ENCODE results near the gene GNG8. TPM values are rescaled to one million over a fixed set of nuclear protein-coding genes. Genes with fewer than 3 reads are reported as not detected.

GNG8 gene
- not detected in 2 replicates for total RNA-seq (2014; rRNA removed; shearing (Covaris generic))

- DNase-seq (ENCODE audit: low read depth), result no peak
Observed at GRCh38 chr19:46635920-46636761, at the start of gene GNG8. GNG8 (minus strand) TSS chr19:46636202; CDS start chr19:46634682, 1,520 bp downstream.

DNA sequence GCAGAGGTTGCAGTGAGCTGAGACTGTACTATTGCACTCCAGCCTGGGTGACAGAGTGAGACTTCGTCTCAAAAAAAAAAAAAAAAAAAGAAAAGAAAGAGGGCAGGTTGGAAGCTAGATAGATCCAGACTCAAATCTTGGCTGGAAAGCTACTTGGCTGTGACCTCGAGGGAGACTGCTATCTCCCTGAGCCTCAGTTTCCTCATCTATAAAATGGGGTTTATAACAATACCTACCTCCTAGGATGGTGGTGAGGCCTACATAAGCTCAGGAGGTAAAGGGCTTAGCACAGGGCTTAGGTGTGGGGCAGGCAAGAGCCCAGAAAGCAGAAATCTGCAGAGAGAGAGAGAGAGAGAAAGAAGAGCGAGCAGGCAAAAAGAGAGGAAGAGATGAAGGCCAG, 49.2 kb upstream of the GNG8 start:
- no peak for DNase-seq (ENCODE audit: low read depth)

DNA sequence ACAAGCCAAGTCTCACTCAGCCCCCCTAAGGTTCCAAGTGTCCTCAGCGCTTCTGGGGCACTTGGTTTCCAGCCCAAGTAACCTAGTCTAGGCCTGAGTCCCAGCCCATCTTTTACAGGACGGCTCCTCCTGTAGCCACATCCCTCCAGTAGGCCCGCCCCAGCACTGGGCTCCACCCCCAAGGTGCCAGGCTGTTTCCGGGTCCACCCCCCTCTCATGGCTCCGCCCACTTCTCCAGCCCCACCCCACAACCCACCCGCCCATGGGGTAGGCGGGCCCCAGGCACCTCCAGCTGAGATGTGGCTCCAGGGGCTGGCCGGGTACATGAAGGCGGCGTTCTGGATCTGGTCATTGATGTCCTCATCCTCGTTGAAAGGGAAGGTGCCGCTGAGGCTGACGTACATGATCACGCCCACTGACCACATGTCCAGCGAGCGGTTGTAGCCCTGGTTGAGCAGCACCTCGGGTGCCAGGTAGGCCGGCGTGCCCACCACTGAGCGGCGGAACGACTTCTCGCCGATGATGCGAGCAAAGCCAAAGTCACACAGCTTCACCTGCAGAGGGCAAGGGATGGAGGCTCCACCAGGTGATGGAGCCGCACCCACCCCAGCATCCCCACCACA, 42.2 kb upstream of the GNG8 start:
- DNase-seq (ENCODE audit: low read depth), result peak; percentile 48

- peak; percentile 42 for DNase-seq (ENCODE audit: low read depth)
Observed at GRCh38 chr19:46674416-46675178, 38.6 kb upstream of the GNG8 start.

- no peak for DNase-seq (ENCODE audit: low read depth)
Observed at GRCh38 chr19:46670813-46671212, 34.8 kb upstream of the GNG8 start.

DNA sequence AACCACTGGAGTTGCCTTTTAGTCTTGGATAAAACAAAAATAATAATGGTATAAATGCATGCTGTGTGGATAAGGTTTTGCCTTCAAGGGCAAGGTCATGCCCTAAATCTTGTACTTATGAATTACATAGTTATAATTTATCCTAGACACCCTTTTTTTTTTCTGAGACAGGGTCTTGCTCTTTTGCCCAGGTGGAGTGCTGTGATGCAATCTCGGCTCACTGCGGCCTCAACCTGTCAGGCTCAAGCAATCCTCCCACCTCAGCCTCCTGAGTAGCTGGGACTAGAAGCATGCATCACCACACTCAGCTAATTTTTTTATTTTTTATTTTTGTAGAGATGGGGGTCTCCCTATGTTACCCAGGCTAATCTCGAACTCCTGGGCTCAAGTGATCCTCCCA, 32.7 kb upstream of the GNG8 start:
- no peak for DNase-seq (ENCODE audit: low read depth)

DNA sequence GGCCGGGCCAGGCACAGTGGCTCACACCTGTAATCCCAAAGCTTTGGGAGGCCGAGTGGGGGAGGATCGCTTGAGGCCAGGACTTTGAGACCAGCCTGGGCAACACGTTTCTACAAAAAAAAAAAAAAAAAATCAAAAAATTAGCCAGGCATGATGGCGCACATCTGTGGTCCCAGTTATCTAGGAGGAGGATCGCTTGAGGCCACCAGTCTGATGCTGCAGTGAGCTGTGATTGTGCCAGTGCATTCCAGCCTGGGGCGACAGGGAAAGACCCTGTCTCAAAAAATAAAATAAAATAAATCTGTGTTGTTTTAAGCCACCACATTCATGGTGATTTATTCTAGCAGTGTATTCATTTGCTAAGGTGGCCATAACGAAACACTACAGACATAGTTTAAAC, 29.1 kb upstream of the GNG8 start:
- DNase-seq (ENCODE audit: low read depth), result no peak

DNA sequence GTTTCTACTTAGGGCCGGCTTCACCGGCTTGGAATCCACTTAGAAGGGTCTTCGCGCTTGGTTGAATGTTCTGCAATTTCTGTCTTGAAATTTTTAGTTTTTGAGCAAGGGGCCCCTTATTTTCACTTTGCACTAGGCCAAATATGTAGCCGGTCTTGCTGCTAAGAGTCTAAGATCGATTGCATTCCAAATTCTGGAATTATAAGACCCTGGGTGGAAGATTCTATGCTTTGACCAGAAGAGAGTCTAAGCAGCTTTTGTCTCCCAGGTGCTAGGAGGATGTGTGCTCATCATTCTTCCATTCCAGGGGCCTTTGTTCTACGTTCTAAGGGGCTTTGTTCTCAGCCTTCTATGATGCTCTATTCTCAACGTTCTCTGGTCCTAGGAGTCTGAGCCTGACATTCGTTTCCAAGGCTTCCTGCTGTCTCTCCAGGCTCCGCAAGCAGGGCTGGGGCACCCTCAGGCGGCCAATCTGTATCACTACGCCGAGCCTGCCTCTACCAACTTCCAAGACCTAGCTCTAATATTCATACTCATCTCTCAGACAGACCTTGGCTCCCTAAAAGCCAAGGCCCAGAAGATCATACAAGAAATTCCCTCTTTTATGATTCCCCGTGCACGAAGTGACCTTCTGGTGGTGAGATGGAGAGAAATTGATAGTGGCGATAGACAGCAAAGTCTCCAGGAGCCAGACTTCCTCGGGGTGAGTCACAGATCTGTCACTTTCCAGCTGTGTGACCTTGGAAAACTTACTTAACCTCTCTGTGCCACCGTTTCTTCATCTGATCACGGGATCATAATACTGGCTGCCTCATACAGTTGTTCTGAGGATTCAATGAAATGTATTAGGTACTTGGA, 26.0 kb upstream of the GNG8 start:
- peak; percentile 91 for DNase-seq (ENCODE audit: low read depth)

GRCh38 chr19:46661020-46661731, 25.2 kb upstream of the GNG8 start, which contains the start of gene DACT3:
DACT3 (minus strand) TSS chr19:46661182; CDS start chr19:46661064, 118 bp downstream.
- peak; percentile 100 for DNase-seq (ENCODE audit: low read depth)

GRCh38 chr19:46660551-46661019, 24.6 kb upstream of the GNG8 start:
- no peak for DNase-seq (ENCODE audit: low read depth)

DNA sequence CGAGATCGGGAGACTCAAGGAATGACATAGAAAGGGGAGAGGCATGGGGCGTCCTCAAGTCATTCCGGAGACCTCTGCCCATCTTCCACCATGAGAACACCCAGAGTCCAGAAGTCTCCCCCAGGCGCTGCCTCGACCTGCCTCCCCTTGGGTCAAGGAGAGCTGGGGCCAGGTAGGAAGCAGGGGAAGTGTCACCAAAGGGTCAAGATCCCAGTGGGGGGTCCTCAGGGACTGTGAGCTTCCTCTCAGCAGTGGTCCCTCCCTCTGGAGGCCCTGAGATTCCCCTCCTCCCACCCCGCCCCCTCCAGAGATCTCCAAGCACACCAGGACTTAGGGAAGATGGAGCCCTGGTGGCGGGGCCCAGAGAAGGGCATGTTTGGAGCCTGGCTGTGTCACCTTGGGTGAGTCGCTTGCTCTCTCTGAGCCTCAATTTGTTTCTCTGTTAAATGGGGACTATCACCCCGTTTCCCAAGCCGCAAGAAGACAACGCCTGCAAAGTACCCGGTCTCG, 24.1 kb upstream of the GNG8 start:
- DNase-seq (ENCODE audit: low read depth), result peak; percentile 24

GRCh38 chr19:46659151-46660007, 23.4 kb upstream of the GNG8 start:
- peak; percentile 32 for DNase-seq (ENCODE audit: low read depth)

DNA sequence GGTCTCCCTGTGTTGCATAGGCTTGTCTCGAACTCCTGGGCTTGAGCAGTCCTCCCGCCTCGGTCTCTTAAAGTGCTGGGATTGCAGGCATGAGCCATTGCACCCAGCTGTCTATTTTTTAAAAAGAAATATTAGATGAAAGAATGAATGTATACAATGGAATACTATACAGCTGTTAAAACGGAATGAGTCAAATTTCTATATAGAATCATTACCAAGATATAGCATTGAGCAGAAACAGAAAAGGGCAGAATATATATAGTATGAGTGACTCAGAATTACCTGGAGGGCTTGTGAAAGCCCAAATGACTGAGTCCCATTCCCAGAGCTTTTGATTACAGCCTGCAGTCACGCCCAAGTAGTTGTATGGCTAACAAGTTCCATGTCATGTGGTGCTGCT, 20.5 kb upstream of the GNG8 start:
- no peak for DNase-seq (ENCODE audit: low read depth)

GRCh38 chr19:46654621-46655152, 18.7 kb upstream of the GNG8 start:
- no peak for DNase-seq (ENCODE audit: low read depth)

DNA sequence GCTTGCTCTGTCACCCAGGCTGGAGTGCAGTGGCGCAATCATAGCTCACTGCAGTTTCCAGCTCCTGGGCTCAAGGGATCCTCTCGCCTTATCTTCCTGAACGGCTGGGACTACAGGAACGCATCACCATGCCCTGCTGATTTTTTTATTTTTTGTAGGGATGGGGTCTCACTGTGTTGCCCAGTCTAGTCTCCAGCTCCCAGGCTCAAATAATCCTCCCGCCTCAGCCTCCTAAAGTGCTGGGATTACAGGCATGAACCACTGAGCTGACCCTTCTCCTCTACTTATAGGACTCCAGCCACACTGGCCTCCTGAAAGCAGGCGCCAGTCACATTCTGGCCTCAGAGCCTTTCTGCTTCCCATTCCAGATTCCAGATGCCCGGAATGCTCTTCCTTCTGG, 14.4 kb upstream of the GNG8 start:
- DNase-seq (ENCODE audit: low read depth), result no peak

- DNase-seq (ENCODE audit: low read depth), result no peak
Observed at GRCh38 chr19:46648961-46649960, 13.3 kb upstream of the GNG8 start.

DNA sequence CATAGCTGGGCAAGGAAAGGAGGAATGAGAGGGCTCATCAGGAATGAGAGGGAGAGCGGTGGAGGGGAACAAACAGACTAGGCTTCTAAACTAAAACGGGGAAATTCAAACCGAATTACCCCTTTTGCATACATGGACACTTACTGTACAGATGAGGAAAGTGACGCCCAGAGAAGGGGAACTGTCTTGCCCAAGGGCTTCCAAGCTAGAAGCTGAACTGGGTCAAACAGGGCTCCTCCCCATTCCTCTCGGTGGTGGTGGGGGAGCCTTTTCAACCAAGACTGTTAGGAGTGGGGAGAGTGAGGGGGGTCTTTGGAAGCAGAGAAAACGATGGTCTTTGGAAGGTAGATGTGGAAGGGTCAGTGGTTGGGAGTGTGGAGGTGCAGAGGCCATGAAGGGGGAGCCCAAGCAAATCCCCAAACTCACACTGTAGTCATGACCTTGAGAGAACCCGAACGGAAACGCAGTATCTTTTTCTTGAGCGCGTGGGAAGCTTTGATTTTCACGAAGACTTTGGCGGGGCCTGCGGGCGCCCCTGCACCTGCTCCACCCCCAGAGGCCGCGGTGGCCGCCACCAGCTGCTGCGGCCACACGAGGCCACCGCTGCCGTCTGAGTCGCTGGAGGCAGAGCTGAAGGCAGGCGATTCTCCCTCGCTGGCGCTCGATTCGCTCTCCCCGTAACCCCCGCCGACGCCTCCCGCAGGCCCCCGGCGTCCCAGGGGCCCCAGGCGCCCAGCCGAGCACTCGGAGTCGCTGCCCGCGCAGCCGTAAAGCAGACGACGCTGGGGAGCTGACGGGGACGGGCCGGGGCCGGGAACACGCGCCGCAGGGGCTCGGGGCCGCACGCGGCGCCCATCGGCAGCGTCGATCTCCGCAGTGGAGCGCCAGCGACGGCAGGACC, 12.3 kb upstream of the GNG8 start:
- no peak for DNase-seq (ENCODE audit: low read depth)

Measured in Daoy (cell line).